ENCODE measurements around the gene C5AR1.

The C5AR1 gene

GRCh38 chr19:47305309-47305751, 4.3 kb upstream of the C5AR1 start:
- H3K36me3 ChIP-seq (ENCODE audit: insufficient read depth, low read length) = no peaks in the 10 kb centered on the region
- H3K27ac ChIP-seq (ENCODE audit: low read depth, low read length, poor library complexity, severe bottlenecking) = no peak overlapping the region
- no peaks in the 10 kb centered on the region for H3F3A ChIP-seq (ENCODE audit: insufficient read depth, low read length)
- H3K9me3 ChIP-seq (ENCODE audit: low read length) = no peaks in the 10 kb centered on the region
- no peak overlapping the region for H3K4me3 ChIP-seq (ENCODE audit: low read depth, low read length, poor library complexity, severe bottlenecking)
- H2AFZ ChIP-seq (ENCODE audit: low read length) = no peak overlapping the region
- no peaks in the 10 kb centered on the region for H3K79me2 ChIP-seq (ENCODE audit: insufficient read depth, low read length)
- no peaks in the 10 kb centered on the region for H3K9me2 ChIP-seq (ENCODE audit: low read depth, low read length)
- no peaks in the 10 kb centered on the region for H3K4me1 ChIP-seq (ENCODE audit: insufficient read depth, low read length, severe bottlenecking)
- peak; percentile 98 for TF ChIP-seq CTCF (IDR thresholded peaks at IDR 0.05; ENCODE audit: low read length)
- TF ChIP-seq EZH2 (IDR thresholded peaks at IDR 0.05; ENCODE audit: borderline replicate concordance, low read length) = no peak
- H3K9ac ChIP-seq (ENCODE audit: low read length) = no peak overlapping the region
- H3K27me3 ChIP-seq (ENCODE audit: insufficient read depth, low read length) = no peaks in the 10 kb centered on the region; the same call in 1 of the 2 replicates
- no peak overlapping the region for H3K4me2 ChIP-seq (ENCODE audit: low read length)
- H4K20me1 ChIP-seq (ENCODE audit: insufficient read depth, low read length) = no peaks in the 10 kb centered on the region

- Histone ChIP-seq H4K20me1 (ENCODE audit: insufficient read depth, low read length) (no peaks in the 10 kb centered on the region), H3K36me3 (ENCODE audit: insufficient read depth, low read length) (no peaks in the 10 kb centered on the region), H3K4me3 (ENCODE audit: low read depth, low read length, poor library complexity, severe bottlenecking) (no peak overlapping the region), H3F3A (ENCODE audit: insufficient read depth, low read length) (no peaks in the 10 kb centered on the region), H2AFZ (ENCODE audit: low read length) (no peak overlapping the region), H3K9me3 (ENCODE audit: low read length) (no peaks in the 10 kb centered on the region), H3K27me3 (ENCODE audit: insufficient read depth, low read length) (no peaks in the 10 kb centered on the region; the same call in 1 of the 2 replicates), H3K27ac (ENCODE audit: low read depth, low read length, poor library complexity, severe bottlenecking) (no peak overlapping the region), H3K4me1 (ENCODE audit: insufficient read depth, low read length, severe bottlenecking) (no peaks in the 10 kb centered on the region), H3K9ac (ENCODE audit: low read length) (no peak overlapping the region), H3K79me2 (ENCODE audit: insufficient read depth, low read length) (no peaks in the 10 kb centered on the region), H3K4me2 (ENCODE audit: low read length) (no peak overlapping the region), H3K9me2 (ENCODE audit: low read depth, low read length) (no peaks in the 10 kb centered on the region)
- no peak for TF ChIP-seq EZH2 (IDR thresholded peaks at IDR 0.05; ENCODE audit: borderline replicate concordance, low read length)
- no peak for TF ChIP-seq CTCF (IDR thresholded peaks at IDR 0.05; ENCODE audit: low read length)
Measured at GRCh38 chr19:47306303-47306702, 3.4 kb upstream of the C5AR1 start.

- Histone ChIP-seq H3K36me3 (ENCODE audit: insufficient read depth, low read length) (no peaks in the 10 kb centered on the region), H3K9me3 (ENCODE audit: low read length) (no peaks in the 10 kb centered on the region), H3K9me2 (ENCODE audit: low read depth, low read length) (no peaks in the 10 kb centered on the region), H3K79me2 (ENCODE audit: insufficient read depth, low read length) (no peaks in the 10 kb centered on the region), H2AFZ (ENCODE audit: low read length) (no peak overlapping the region), H3K27ac (ENCODE audit: low read depth, low read length, poor library complexity, severe bottlenecking) (no peak overlapping the region), H3F3A (ENCODE audit: insufficient read depth, low read length) (no peaks in the 10 kb centered on the region), H3K4me3 (ENCODE audit: low read depth, low read length, poor library complexity, severe bottlenecking) (no peak overlapping the region), H3K4me2 (ENCODE audit: low read length) (no peak overlapping the region), H3K9ac (ENCODE audit: low read length) (no peak overlapping the region), H3K4me1 (ENCODE audit: insufficient read depth, low read length, severe bottlenecking) (no peaks in the 10 kb centered on the region), H4K20me1 (ENCODE audit: insufficient read depth, low read length) (no peaks in the 10 kb centered on the region), H3K27me3 (ENCODE audit: insufficient read depth, low read length) (no peaks in the 10 kb centered on the region; the same call in 1 of the 2 replicates)
- TF ChIP-seq EZH2 (IDR thresholded peaks at IDR 0.05; ENCODE audit: borderline replicate concordance, low read length) = no peak
- no peak for TF ChIP-seq CTCF (IDR thresholded peaks at IDR 0.05; ENCODE audit: low read length)
Measured at GRCh38 chr19:47309038-47309437, 623 bp upstream of the C5AR1 start.
